Neuronal stem cell (in vitro differentiated cells): ENCODE measurements around the gene MACROD2.

Source experiments
- DNase-seq: peaks from one replicate; pipeline ENCODE4 v3.0.0-alpha.2; 2013; ENCODE audit warnings: low spot score
- H2AFZ ChIP-seq: one replicate; pipeline ENCODE4 v1.6.1; 2013; ENCODE audit warnings: mild to moderate bottlenecking, low read length, inconsistent platforms
- H2AK5ac ChIP-seq: 2 replicates; pipeline ENCODE4 v1.6.1; 2013; ENCODE audit warnings: low read depth, mild to moderate bottlenecking, inconsistent platforms, low read length, moderate library complexity, mixed read lengths
- H2BK120ac ChIP-seq: 2 replicates; pipeline ENCODE4 v1.6.1; 2013; ENCODE audit warnings: low read depth, mild to moderate bottlenecking, inconsistent platforms, low read length, moderate library complexity, mixed read lengths
- H2BK12ac ChIP-seq: one replicate; pipeline ENCODE4 v1.6.1; 2013; ENCODE audit warnings: low read length, inconsistent platforms
- H2BK15ac ChIP-seq: 2 replicates; pipeline ENCODE4 v1.6.1; 2013; ENCODE audit warnings: mild to moderate bottlenecking, low read length, inconsistent platforms, mixed read lengths
- H2BK5ac ChIP-seq: one replicate; pipeline ENCODE4 v1.6.1; 2013; ENCODE audit warnings: inconsistent platforms, mild to moderate bottlenecking, low read length, moderate library complexity
- H3K14ac ChIP-seq: one replicate; pipeline ENCODE4 v1.6.1; 2013; ENCODE audit warnings: low read length, inconsistent platforms
- H3K18ac ChIP-seq: 2 replicates; pipeline ENCODE4 v1.6.1; 2013; ENCODE audit warnings: low read length, inconsistent platforms
- H3K23ac ChIP-seq: 2 replicates; pipeline ENCODE4 v1.6.1; 2013; ENCODE audit warnings: low read depth, mild to moderate bottlenecking, mixed read lengths, low read length, inconsistent platforms; ENCODE audit not compliant: poor library complexity
- H3K27ac ChIP-seq: replicated peaks from 3 replicates; pipeline ENCODE4 v1.5.1; 2013; ENCODE audit warnings: low read length, inconsistent platforms
- H3K27me3 ChIP-seq, 3 experiments: 2 replicates each; pipeline ENCODE4 v1.6.1; 2013; ENCODE audit warnings: low read length in 3 of 3, mild to moderate bottlenecking in 2 of 3, inconsistent platforms in 1 of 3, low read depth in 1 of 3, mixed read lengths in 1 of 3, moderate library complexity in 1 of 3; ENCODE audit not compliant: control insufficient read depth in 3 of 3, insufficient read depth in 3 of 3
- H3K36me3 ChIP-seq, 2 donors: replicated peaks in 1 of 2; 2 replicates each; pipeline ENCODE4 v1.6.1; 2013; ENCODE audit warnings: low read length in 2 of 2; ENCODE audit not compliant: control insufficient read depth in 2 of 2, insufficient read depth in 2 of 2
- H3K4ac ChIP-seq: 2 replicates; pipeline ENCODE4 v1.6.1; 2013; ENCODE audit warnings: inconsistent platforms, mild to moderate bottlenecking, low read length, moderate library complexity
- H3K4me1 ChIP-seq, 2 donors: 1 replicate in 1 of 2; 2 replicates in 1 of 2; pipeline ENCODE4 v1.6.1; 2013; ENCODE audit warnings: low read length in 2 of 2, low read depth in 1 of 2; ENCODE audit not compliant: control insufficient read depth in 2 of 2, insufficient read depth in 1 of 2
- H3K4me2 ChIP-seq: one replicate; pipeline ENCODE4 v1.6.1; 2013; ENCODE audit warnings: mild to moderate bottlenecking, low read length, inconsistent platforms; ENCODE audit not compliant: insufficient read depth, poor library complexity, severe bottlenecking
- H3K4me3 ChIP-seq, 2 donors: 2 replicates each; pipeline ENCODE4 v1.5.1; 2013; ENCODE audit warnings: low read length in 2 of 2, mild to moderate bottlenecking in 2 of 2, inconsistent platforms in 1 of 2, moderate library complexity in 1 of 2
- H3K79me1 ChIP-seq: one replicate; pipeline ENCODE4 v1.6.1; 2013; ENCODE audit warnings: low read depth, mild to moderate bottlenecking, inconsistent platforms, low read length, moderate library complexity
- H3K9ac ChIP-seq: one replicate; pipeline ENCODE4 v1.6.1; 2013; ENCODE audit warnings: mild to moderate bottlenecking, low read depth, low read length, inconsistent platforms; ENCODE audit not compliant: poor library complexity
- H3K9me3 ChIP-seq, 2 donors: replicated peaks in 1 of 2; 2 replicates each; pipeline versions ENCODE3 to v1.6.1; 2013; ENCODE audit warnings: low read length in 2 of 2, mild to moderate bottlenecking in 2 of 2, inconsistent platforms in 1 of 2, low read depth in 1 of 2, mixed read lengths in 1 of 2, moderate library complexity in 1 of 2; ENCODE audit not compliant: control insufficient read depth in 2 of 2, insufficient read depth in 1 of 2
- H4K8ac ChIP-seq: one replicate; pipeline ENCODE4 v1.6.1; 2013; ENCODE audit warnings: low read depth, mild to moderate bottlenecking, inconsistent platforms, low read length, moderate library complexity
- H4K91ac ChIP-seq: one replicate; pipeline ENCODE4 v1.6.1; 2013; ENCODE audit warnings: low read length, low read depth, mild to moderate bottlenecking, inconsistent platforms; ENCODE audit not compliant: poor library complexity
- WGBS, 2 donors: extraction: QIAGEN DNeasy Blood & Tissue Kit; methylation state at CpG; one replicate each; pipeline ENCODE4 v1.1.7; 2013; ENCODE audit warnings: missing lambda C conversion rate in 2 of 2, mixed read lengths in 1 of 2; ENCODE audit not compliant: insufficient read length in 2 of 2, insufficient replicate concordance in 1 of 2; ENCODE audit errors: extremely low coverage in 2 of 2; 5-methylcytosine and 5-hydroxymethylcytosine counted together

The MACROD2 gene

DNA sequence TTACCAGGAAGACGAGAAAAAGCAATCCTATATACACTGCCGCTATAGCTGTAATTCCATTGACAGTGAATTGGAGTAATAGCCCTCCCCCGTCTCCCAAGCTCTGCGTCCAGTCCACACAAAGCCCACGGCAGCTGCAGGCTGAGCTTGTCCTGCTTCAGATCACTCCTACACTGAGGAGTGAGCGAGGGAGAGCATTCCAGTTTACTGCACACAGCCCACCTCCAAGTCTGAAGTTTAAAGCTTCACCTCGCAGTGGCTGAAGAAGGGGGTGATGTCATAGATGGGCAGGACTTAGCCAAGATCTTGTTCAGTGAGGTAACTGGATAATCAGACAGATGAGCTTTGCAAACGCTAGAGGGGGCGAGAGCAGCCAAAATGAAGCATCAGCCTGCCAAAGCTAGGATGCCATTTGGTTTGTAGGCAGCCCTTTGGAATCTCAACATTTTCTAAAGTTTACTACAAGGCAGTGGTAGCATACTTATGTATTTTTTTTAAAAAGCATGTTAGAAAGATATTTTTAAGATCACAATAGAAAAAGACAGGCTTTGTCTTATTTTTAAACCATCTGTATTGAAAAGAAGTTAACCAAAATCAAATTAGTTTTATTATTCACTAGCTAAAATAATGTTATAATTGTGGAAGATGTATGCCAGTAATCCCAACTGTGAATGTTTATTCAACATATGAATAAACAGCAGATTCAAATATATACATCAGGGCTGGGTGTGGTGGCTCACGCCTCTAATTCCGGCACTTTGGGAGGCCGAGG lies 342.3 kb downstream of the MACROD2 start, which contains the start of gene FLRT3:
TSS of gene FLRT3 (minus strand) at position 213 of the 772 bp plus-strand sequence. CDS start 10,106 bp downstream, outside the sequence.
- no peak within 1 kb of the TSS for H2BK15ac ChIP-seq
- H3K4me1 ChIP-seq: peaks cover 0 to 10% of the 10 kb centered on the region in 2 donors
- no peaks in the 10 kb centered on the region for H3K79me1 ChIP-seq
- no peak within 1 kb of the TSS for H3K4ac ChIP-seq
- H4K91ac ChIP-seq: no peak within 1 kb of the TSS
- no peak within 1 kb of the TSS for H3K9ac ChIP-seq
- DNase-seq: peak; percentile 91
- H3K27ac ChIP-seq: peak within 1 kb of the TSS; percentile 63
- no peak within 1 kb of the TSS for H3K18ac ChIP-seq
- H3K14ac ChIP-seq: no peak within 1 kb of the TSS
- H3K4me3 ChIP-seq: peak within 1 kb of the TSS; percentile 60 to 80
- no CpG with 5 or more reads among the region's 12 CpGs for WGBS, 2 donors
- peak within 1 kb of the TSS; percentile 56 for H3K4me2 ChIP-seq
- no peak within 1 kb of the TSS for H3K23ac ChIP-seq
- H2BK5ac ChIP-seq: no peak within 1 kb of the TSS
- H2BK120ac ChIP-seq: no peak within 1 kb of the TSS
- H3K36me3 ChIP-seq: no peaks in the 10 kb centered on the region
- H2AFZ ChIP-seq: peak within 1 kb of the TSS; percentile 49
- H3K27me3 ChIP-seq: peaks cover 0 to 2% (median 0%) of the 10 kb centered on the region in 3 experiments
- no peak within 1 kb of the TSS for H4K8ac ChIP-seq
- H2BK12ac ChIP-seq: no peak within 1 kb of the TSS
- H2AK5ac ChIP-seq: no peak within 1 kb of the TSS
- H3K9me3 ChIP-seq: peaks cover 0 to 2% of the 10 kb centered on the region in 2 donors

DNA sequence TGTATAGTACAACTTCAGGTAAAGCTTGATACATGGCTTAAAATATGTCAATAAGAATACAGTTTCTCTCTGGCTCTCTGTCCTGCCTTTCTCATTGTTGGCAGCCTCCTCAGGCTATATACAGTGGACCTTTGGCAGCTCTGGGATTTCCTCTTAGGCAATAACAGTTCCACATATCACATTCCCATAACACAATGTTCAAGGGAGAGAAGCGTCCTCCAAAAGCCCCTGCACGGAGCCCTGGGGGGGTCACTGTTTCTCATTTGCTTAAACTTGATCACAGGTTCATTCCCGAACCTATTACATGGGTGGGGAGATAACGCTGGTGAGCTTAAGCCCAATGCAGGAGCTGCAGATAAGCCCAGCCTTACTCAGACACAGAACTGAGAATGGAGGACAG lies 346.5 kb downstream of the MACROD2 start:
- Histone ChIP-seq H3K23ac (no peak overlapping the region), H2BK15ac (no peak overlapping the region), H3K79me1 (no peaks in the 10 kb centered on the region), H4K91ac (no peak overlapping the region), H3K18ac (no peak overlapping the region), H3K14ac (no peak overlapping the region), H3K4me1 (peaks cover 2 to 4% of the 10 kb centered on the region in 2 donors), H4K8ac (no peak overlapping the region), H3K4me3 (no peak overlapping the region), H2AFZ (no peak overlapping the region), H3K4me2 (no peak overlapping the region), H3K9me3 (peaks cover 0 to 2% of the 10 kb centered on the region in 2 donors), H3K4ac (no peak overlapping the region), H3K9ac (no peak overlapping the region), H2AK5ac (no peak overlapping the region), H2BK12ac (no peak overlapping the region), H2BK5ac (no peak overlapping the region), H3K36me3 (no peaks in the 10 kb centered on the region), H2BK120ac (no peak overlapping the region), H3K27me3 (peaks cover 0 to 2% (median 0%) of the 10 kb centered on the region in 3 experiments), H3K27ac (no peak overlapping the region)
- DNase-seq: no peak
- whole genome bisulfite sequencing, 2 donors: no CpG with 5 or more reads among the region's 4 CpGs

DNA sequence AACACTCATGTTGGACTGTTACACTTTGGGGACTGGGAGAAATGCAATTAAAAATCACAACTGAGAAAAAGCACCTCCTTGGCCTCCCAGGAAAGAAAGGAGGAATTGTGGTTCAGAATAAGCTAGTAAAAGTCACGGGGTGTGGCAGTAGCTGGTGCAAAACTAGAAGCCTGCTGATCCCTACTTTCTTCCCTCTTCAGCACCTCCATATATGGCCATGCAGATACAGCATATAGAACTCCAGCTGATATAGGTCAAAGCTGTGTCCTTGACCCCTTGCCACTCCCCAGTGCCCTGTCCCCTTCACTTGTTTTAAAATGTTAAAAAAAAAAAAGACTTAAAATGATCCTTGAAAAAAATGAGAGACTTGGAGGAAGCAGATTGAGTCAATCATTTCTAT lies 347.6 kb downstream of the MACROD2 start:
- no peak for DNase-seq
- no peak overlapping the region for H3K27ac ChIP-seq
- no peak overlapping the region for H3K14ac ChIP-seq

DNA sequence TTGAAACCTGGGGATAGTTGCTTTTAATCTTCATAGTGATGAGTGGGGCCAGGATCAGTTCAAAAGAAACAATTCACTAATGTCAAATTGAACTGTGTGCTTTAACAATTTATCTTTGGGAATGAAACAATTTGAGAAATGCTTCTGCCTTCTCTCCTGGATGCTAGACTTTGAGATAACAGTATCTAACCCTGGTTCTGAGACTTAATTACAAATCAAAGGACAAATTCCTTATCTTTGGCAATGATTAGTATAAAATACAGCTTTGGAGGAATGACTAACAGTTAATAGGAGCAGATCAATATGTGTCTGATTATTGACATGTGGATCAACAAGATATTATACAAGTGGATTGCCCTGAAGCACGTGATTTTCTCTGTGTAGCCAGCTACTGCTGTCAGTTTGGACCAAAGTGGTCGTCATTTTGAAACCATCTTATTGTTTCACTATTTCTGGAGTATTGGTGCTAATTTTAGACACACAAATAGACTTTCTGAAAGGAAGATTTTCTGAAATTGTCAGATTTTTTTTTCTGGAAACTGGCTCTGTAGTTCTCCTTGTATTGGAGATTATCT lies 348.3 kb downstream of the MACROD2 start:
- no peak overlapping the region for H2BK12ac ChIP-seq
- no peak overlapping the region for H3K4ac ChIP-seq
- H4K8ac ChIP-seq: no peak overlapping the region
- no peak overlapping the region for H2BK15ac ChIP-seq
- H3K27ac ChIP-seq: no peak overlapping the region
- no peak overlapping the region for H3K23ac ChIP-seq
- no peak overlapping the region for H2AK5ac ChIP-seq
- H2BK5ac ChIP-seq: no peak overlapping the region
- H3K27me3 ChIP-seq: peaks cover 0 to 2% (median 0%) of the 10 kb centered on the region in 3 experiments
- no peak overlapping the region for H2AFZ ChIP-seq
- H3K18ac ChIP-seq: no peak overlapping the region
- no peak overlapping the region for H4K91ac ChIP-seq
- H3K14ac ChIP-seq: no peak overlapping the region
- H3K9me3 ChIP-seq: peaks cover 0 to 2% of the 10 kb centered on the region in 2 donors
- H3K4me2 ChIP-seq: no peak overlapping the region
- WGBS, 2 donors: no CpG with 5 or more reads among the region's 2 CpGs
- H3K79me1 ChIP-seq: no peaks in the 10 kb centered on the region
- H2BK120ac ChIP-seq: no peak overlapping the region
- no peak for DNase-seq
- H3K4me3 ChIP-seq: no peak overlapping the region
- H3K4me1 ChIP-seq: peaks cover 2 to 4% of the 10 kb centered on the region in 2 donors
- no peaks in the 10 kb centered on the region for H3K36me3 ChIP-seq
- H3K9ac ChIP-seq: no peak overlapping the region

More for the DNA sequence above, 347.6 kb downstream of the MACROD2 start:
- H3K4me3 ChIP-seq: no peak overlapping the region
- H2BK5ac ChIP-seq: no peak overlapping the region
- no peak overlapping the region for H4K91ac ChIP-seq
- H2AFZ ChIP-seq: no peak overlapping the region
- H2BK15ac ChIP-seq: no peak overlapping the region
- H2BK12ac ChIP-seq: no peak overlapping the region
- H3K23ac ChIP-seq: no peak overlapping the region
- no CpG with 5 or more reads among the region's 1 CpG for WGBS, 2 donors
- H2AK5ac ChIP-seq: no peak overlapping the region
- no peak overlapping the region for H4K8ac ChIP-seq
- peaks cover 0 to 2% of the 10 kb centered on the region in 2 donors for H3K9me3 ChIP-seq
- H3K18ac ChIP-seq: no peak overlapping the region
- no peaks in the 10 kb centered on the region for H3K79me1 ChIP-seq
- no peak overlapping the region for H3K4me2 ChIP-seq
- no peak overlapping the region for H3K4ac ChIP-seq
- H3K9ac ChIP-seq: no peak overlapping the region
- no peak overlapping the region for H2BK120ac ChIP-seq
- peaks cover 0 to 2% (median 0%) of the 10 kb centered on the region in 3 experiments for H3K27me3 ChIP-seq
- H3K36me3 ChIP-seq: no peaks in the 10 kb centered on the region
- H3K4me1 ChIP-seq: peaks cover 2 to 4% of the 10 kb centered on the region in 2 donors
